Hepatocyte (in vitro differentiated cells): Measurements from ENCODE around the gene HS6ST1.

Source experiments
- CTCF ChIP-seq: fragments of 200-600 bp; sonication (generic); IDR thresholded peaks from 2 replicates; pipeline ENCODE4 v1.5.1; 2016; ENCODE audit warnings: antibody characterized with exemption, mild to moderate bottlenecking; ENCODE audit not compliant: poor library complexity
- EZH2 ChIP-seq: fragments of 200-600 bp; sonication (generic); IDR thresholded peaks from 2 replicates; pipeline ENCODE4 v1.6.1; 2016; ENCODE audit warnings: antibody characterized with exemption, mild to moderate bottlenecking, borderline replicate concordance
- EZH2phosphoT487 ChIP-seq: fragments of 200-600 bp; sonication (generic); IDR thresholded peaks from one replicate; pipeline ENCODE4 v1.6.1; 2018; ENCODE audit warnings: antibody characterized with exemption, mild to moderate bottlenecking, low read depth, moderate library complexity; ENCODE audit not compliant: unreplicated experiment, severe bottlenecking

GRCh38 chr2:128321784-128322714 is 3.4 kb upstream of the HS6ST1 start:
- TF ChIP-seq CTCF (peak; percentile 90), EZH2phosphoT487 (no peak), EZH2 (no peak)
